Osteoblast (primary cell): Measurements from ENCODE around the gene SUN2. TPM values are rescaled to one million over a fixed set of nuclear protein-coding genes. Genes with fewer than 3 reads are reported as not detected.

Source experiments
- DNase-seq: peaks from one replicate; pipeline ENCODE4 v3.0.0; 2011; ENCODE audit warnings: low spot score, mixed read lengths; ENCODE audit not compliant: insufficient read length; ENCODE audit errors: missing footprints
- H2AFZ ChIP-seq: 2 replicates; pipeline ENCODE4 v1.6.0; 2011; ENCODE audit warnings: mild to moderate bottlenecking, low read length
- H3K27ac ChIP-seq: 2 replicates; pipeline ENCODE4 v1.5.1; 2011; ENCODE audit warnings: mild to moderate bottlenecking, low read depth, low read length, moderate library complexity
- H3K27me3 ChIP-seq: 2 replicates; pipeline ENCODE4 v1.6.0; 2012; ENCODE audit warnings: mild to moderate bottlenecking, control low read depth, inconsistent platforms, low read length, moderate library complexity; ENCODE audit not compliant: insufficient read depth
- H3K36me3 ChIP-seq: 2 replicates; pipeline ENCODE4 v1.5.1; 2011; ENCODE audit warnings: mild to moderate bottlenecking, low read length, control low read depth, moderate library complexity; ENCODE audit not compliant: insufficient read depth
- H3K4me1 ChIP-seq: 2 replicates; pipeline ENCODE4 v1.5.1; 2011; ENCODE audit warnings: mild to moderate bottlenecking, low read length, control low read depth, moderate library complexity; ENCODE audit not compliant: insufficient read depth
- H3K4me2 ChIP-seq: 2 replicates; pipeline ENCODE4 v1.6.0; 2011; ENCODE audit warnings: mild to moderate bottlenecking, low read length; ENCODE audit not compliant: insufficient read depth
- H3K4me3 ChIP-seq: fragments of 200-600 bp; sonication (generic); 3 replicates; pipeline ENCODE4 v1.5.1; 2012; ENCODE audit warnings: mild to moderate bottlenecking, low read length, inconsistent platforms; ENCODE audit not compliant: insufficient read depth
- H3K79me2 ChIP-seq: 2 replicates; pipeline ENCODE4 v1.6.0; 2012; ENCODE audit warnings: mild to moderate bottlenecking, low read length, control low read depth, inconsistent platforms; ENCODE audit not compliant: insufficient read depth
- H3K9me3 ChIP-seq: 2 replicates; pipeline ENCODE4 v1.5.1; 2011; ENCODE audit warnings: low read depth, low read length, control low read depth
- H4K20me1 ChIP-seq: 2 replicates; pipeline ENCODE4 v1.6.0; 2012; ENCODE audit warnings: mild to moderate bottlenecking, low read length, control low read depth; ENCODE audit not compliant: insufficient read depth
- total RNA-seq: library from RNA; depleted of rRNA; stranded (reverse); fragments of >200 nt; gene quantifications from 2 replicates; pipeline ENCODE4 v1.2.3, GENCODE V29; 2012
- TF ChIP-seq, protein P1 (sequence below): IDR thresholded peaks from 2 replicates; pipeline ENCODE4 v1.5.1; 2011; ENCODE audit warnings: mild to moderate bottlenecking, low read depth, low read length, moderate library complexity; ENCODE audit errors: extremely low read depth

Gene SUN2
- total RNA-seq, 1 donor: 105 TPM

DNA sequence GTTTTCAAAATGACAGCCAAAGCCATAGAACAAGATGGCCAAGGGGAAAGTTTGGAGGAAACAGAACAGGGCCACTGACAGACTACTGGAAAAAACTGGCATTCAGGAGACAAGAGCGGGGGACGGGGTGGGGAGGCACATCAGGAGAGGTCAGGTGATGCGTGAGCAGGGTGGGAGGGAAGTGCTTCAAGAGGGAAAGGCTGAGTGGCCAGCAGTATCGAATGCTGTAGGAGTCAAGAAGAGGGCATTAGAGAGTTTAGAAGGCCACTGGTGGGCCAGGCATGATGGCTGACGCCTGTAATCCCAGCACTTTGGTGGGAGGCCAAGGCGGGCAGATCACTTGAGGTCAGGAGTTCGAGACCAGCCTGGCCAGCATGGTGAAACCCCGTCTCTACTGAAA lies 41.9 kb downstream of the SUN2 start:
- TF ChIP-seq, protein P1, sequence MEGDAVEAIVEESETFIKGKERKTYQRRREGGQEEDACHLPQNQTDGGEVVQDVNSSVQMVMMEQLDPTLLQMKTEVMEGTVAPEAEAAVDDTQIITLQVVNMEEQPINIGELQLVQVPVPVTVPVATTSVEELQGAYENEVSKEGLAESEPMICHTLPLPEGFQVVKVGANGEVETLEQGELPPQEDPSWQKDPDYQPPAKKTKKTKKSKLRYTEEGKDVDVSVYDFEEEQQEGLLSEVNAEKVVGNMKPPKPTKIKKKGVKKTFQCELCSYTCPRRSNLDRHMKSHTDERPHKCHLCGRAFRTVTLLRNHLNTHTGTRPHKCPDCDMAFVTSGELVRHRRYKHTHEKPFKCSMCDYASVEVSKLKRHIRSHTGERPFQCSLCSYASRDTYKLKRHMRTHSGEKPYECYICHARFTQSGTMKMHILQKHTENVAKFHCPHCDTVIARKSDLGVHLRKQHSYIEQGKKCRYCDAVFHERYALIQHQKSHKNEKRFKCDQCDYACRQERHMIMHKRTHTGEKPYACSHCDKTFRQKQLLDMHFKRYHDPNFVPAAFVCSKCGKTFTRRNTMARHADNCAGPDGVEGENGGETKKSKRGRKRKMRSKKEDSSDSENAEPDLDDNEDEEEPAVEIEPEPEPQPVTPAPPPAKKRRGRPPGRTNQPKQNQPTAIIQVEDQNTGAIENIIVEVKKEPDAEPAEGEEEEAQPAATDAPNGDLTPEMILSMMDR: no peak
- DNase-seq: no peak
- no peaks in the 10 kb centered on the region for H3K9me3 ChIP-seq
- no peak overlapping the region for H2AFZ ChIP-seq
- H3K36me3 ChIP-seq: peaks cover 33% of the 10 kb centered on the region
- no peak overlapping the region for H3K27ac ChIP-seq
- no peak overlapping the region for H3K4me3 ChIP-seq
- peaks cover 87% of the 10 kb centered on the region for H3K79me2 ChIP-seq
- no peak overlapping the region for H3K4me2 ChIP-seq
- H3K4me1 ChIP-seq: peaks cover 12% of the 10 kb centered on the region
- H4K20me1 ChIP-seq: peaks cover 56% of the 10 kb centered on the region
- H3K27me3 ChIP-seq: no peaks in the 10 kb centered on the region

DNA sequence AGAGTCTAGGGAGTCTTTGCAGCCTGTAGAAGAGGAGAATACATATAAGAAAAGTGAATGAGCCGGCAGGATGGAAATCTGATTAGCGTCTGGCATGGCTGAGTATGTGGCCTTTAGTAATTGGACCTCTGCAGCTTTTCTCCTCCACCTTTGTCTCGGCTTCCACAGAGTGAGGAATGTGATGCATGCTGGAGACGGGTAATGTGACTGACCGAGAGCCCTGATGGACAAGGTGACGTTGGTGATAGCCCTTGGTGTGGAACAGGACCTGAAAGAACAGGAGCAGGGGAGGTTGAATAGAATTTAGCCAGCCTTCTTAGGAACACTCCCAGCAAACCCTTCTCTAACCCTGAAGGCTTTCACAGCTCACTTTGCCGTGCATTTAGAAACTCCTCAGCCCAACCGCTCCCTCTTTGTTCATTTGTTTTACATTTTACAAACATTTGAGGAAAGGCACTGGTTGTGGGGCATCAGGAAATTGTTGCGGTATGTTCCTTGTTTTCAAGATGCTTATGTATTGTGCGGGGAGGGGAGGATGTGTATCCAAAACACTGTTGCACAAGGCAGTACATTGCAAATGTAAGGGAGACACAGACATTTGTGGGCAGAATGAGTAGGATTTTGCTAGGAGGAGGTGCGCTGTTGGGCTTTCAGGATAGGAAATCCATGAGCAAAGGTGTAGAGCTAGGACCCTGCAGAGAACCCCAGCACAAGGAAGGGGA lies 43.2 kb downstream of the SUN2 start:
- no peak for DNase-seq
- H2AFZ ChIP-seq: no peak overlapping the region
- H3K36me3 ChIP-seq: peaks cover 33% of the 10 kb centered on the region
- H3K27me3 ChIP-seq: no peaks in the 10 kb centered on the region
- H3K9me3 ChIP-seq: no peaks in the 10 kb centered on the region
- TF ChIP-seq, protein P1: no peak
- H3K4me3 ChIP-seq: no peak overlapping the region
- no peak overlapping the region for H3K4me2 ChIP-seq
- H3K27ac ChIP-seq: no peak overlapping the region
- H4K20me1 ChIP-seq: peaks cover 69% of the 10 kb centered on the region
- H3K79me2 ChIP-seq: peaks cover 97% of the 10 kb centered on the region
- H3K4me1 ChIP-seq: peaks cover 8% of the 10 kb centered on the region

DNA sequence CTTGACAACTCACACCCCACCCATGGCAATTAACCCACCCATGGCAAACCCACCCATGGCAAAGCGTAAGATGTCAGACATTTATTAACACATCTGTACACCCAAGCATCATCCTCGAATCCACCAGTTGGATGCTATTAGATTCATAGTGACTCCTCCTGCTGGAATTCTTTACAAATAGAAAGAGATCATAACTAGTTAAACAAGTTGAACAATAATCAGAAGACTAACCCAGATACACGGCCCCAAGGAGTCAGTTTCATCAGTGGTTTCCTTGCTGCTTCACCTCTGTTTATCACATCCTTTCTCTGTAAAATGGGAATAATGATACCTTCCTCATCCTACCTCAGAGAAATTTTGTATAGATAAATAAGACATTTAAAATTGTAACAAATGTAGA lies 44.9 kb downstream of the SUN2 start:
- H3K9me3 ChIP-seq: no peaks in the 10 kb centered on the region
- peaks cover 80% of the 10 kb centered on the region for H4K20me1 ChIP-seq
- H3K4me1 ChIP-seq: peaks cover 16% of the 10 kb centered on the region
- TF ChIP-seq, protein P1: no peak
- no peak overlapping the region for H3K4me3 ChIP-seq
- peaks cover 24% of the 10 kb centered on the region for H3K36me3 ChIP-seq
- H3K4me2 ChIP-seq: no peak overlapping the region
- H3K27ac ChIP-seq: no peak overlapping the region
- no peaks in the 10 kb centered on the region for H3K27me3 ChIP-seq
- DNase-seq: no peak
- H2AFZ ChIP-seq: no peak overlapping the region
- peaks cover 100% of the 10 kb centered on the region for H3K79me2 ChIP-seq

DNA sequence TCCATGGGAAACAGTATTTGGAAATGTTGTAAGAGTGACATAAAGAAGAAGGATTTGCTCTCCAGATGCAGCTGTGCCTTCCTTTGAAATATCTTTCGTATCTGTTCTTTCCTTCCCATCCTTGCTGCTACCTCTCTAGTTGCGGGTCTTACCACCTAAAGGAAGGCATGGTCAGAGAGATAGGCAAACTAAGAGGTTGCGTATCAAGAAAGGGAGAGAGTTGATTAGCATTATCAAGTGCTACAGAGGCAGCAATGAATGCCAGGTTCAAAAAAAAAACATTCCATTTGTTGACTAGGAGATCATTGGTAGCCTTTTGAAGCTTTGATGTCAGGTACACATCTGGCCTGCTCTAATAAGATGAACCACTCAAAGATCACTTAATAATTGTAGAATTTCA lies 45.4 kb downstream of the SUN2 start:
- Histone ChIP-seq H4K20me1 (peaks cover 78% of the 10 kb centered on the region), H3K79me2 (peaks cover 95% of the 10 kb centered on the region), H3K4me2 (no peak overlapping the region), H3K9me3 (no peaks in the 10 kb centered on the region), H3K27me3 (no peaks in the 10 kb centered on the region), H3K36me3 (peaks cover 21% of the 10 kb centered on the region), H3K4me1 (peaks cover 16% of the 10 kb centered on the region), H3K4me3 (no peak overlapping the region), H3K27ac (no peak overlapping the region), H2AFZ (no peak overlapping the region)
- TF ChIP-seq, protein P1: no peak
- no peak for DNase-seq
